GM23338 (cell line): Measurements from ENCODE around the gene LPCAT4.

Source experiments
- CREB1 ChIP-seq: fragments of 250-450 bp; sonication (Bioruptor Pico); IDR thresholded peaks from 2 replicates; pipeline ENCODE4 v1.5.0; 2020; ENCODE audit warnings: low read depth, mild to moderate bottlenecking, moderate library complexity
- CTCF ChIP-seq, 2 experiments: fragments of 200-600 bp in 1 of 2; sonication (generic) in 1 of 2; conservative IDR thresholded peaks; 2 replicates each; pipeline versions ENCODE4 v1.5.1 to v1.6.1; 2016 to 2017; ENCODE audit warnings: antibody characterized with exemption in 2 of 2, low read depth in 2 of 2, mild to moderate bottlenecking in 2 of 2, moderate library complexity in 1 of 2
- EZH2 ChIP-seq: fragments of 200-600 bp; sonication (generic); IDR thresholded peaks from one replicate; pipeline ENCODE4 v1.8.0; 2017; ENCODE audit warnings: antibody characterized with exemption, mild to moderate bottlenecking, low read depth; ENCODE audit not compliant: unreplicated experiment
- EZH2phosphoT487 ChIP-seq: fragments of 200-600 bp; sonication (generic); IDR thresholded peaks from one replicate; pipeline ENCODE4 v1.8.1; 2018; ENCODE audit warnings: antibody characterized with exemption; ENCODE audit not compliant: unreplicated experiment
- JUNB ChIP-seq: IDR thresholded peaks from one replicate; pipeline ENCODE4 v1.6.1; 2016; ENCODE audit warnings: antibody characterized with exemption; ENCODE audit not compliant: unreplicated experiment
- POLR2AphosphoS5 ChIP-seq: IDR thresholded peaks from 2 replicates; pipeline ENCODE4 v1.6.1; 2016; ENCODE audit warnings: antibody characterized with exemption, low read depth
- REST ChIP-seq: IDR thresholded peaks from one replicate; pipeline ENCODE4 v1.6.1; 2018; ENCODE audit warnings: antibody characterized with exemption; ENCODE audit not compliant: unreplicated experiment
- ZNF462 ChIP-seq: fragments of 250-450 bp; sonication (Bioruptor Pico); IDR thresholded peaks from 2 replicates; pipeline ENCODE4 v1.5.0; 2020; ENCODE audit warnings: mild to moderate bottlenecking, moderate library complexity

- TF ChIP-seq CTCF (conservative IDR thresholded peaks at IDR 0.05; ENCODE audit: low read depth in 2 of 2) (no peak), POLR2AphosphoS5 (no peak), ZNF462 (CRISPR knock-in tag) (no peak), CREB1 (no peak), EZH2phosphoT487 (no peak), EZH2 (no peak), REST (no peak), JUNB (no peak)
Observed at GRCh38 chr15:34370129-34370528, 3.1 kb upstream of the LPCAT4 start.
